ENCODE data around the gene ARSB.

DNA sequence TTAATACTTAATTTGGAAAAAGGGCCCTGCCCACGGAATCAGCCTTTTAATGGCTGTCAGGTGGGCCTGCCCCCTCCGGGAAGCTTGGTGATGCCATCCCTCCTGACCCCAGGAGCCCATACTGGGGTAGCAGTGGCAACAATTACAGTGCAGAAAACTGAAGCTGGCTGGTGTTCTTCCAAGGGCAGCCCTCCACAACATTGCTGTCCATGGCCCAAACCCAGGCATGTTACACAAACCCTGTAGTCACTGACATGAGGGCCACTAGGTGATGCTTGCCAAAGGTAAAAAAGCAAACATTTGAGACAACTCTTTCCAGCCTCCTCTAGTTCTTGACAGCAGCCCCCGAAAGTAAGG lies 186.5 kb downstream of the ARSB start:
- TF ChIP-seq, protein P1, sequence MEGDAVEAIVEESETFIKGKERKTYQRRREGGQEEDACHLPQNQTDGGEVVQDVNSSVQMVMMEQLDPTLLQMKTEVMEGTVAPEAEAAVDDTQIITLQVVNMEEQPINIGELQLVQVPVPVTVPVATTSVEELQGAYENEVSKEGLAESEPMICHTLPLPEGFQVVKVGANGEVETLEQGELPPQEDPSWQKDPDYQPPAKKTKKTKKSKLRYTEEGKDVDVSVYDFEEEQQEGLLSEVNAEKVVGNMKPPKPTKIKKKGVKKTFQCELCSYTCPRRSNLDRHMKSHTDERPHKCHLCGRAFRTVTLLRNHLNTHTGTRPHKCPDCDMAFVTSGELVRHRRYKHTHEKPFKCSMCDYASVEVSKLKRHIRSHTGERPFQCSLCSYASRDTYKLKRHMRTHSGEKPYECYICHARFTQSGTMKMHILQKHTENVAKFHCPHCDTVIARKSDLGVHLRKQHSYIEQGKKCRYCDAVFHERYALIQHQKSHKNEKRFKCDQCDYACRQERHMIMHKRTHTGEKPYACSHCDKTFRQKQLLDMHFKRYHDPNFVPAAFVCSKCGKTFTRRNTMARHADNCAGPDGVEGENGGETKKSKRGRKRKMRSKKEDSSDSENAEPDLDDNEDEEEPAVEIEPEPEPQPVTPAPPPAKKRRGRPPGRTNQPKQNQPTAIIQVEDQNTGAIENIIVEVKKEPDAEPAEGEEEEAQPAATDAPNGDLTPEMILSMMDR (IDR thresholded peaks at IDR 0.05; ENCODE audit: insufficient read depth, low read depth, low read length): no peak
- no peak for TF ChIP-seq EZH2 (IDR thresholded peaks at IDR 0.05; ENCODE audit: insufficient read depth, low read length)

All from astrocyte (in vitro differentiated cells and primary cell).